Measurements from ENCODE around the gene LAMA1.

LAMA1 gene

GRCh38 chr18:7082671-7083070 is 34.9 kb downstream of the LAMA1 start:
- DNase-seq (ENCODE audit: extremely low read depth, low read depth): no peak
- TF ChIP-seq CTCF (IDR thresholded peaks at IDR 0.05; ENCODE audit: low read depth, low read length): no peak

GRCh38 chr18:7079231-7079630 is 38.4 kb downstream of the LAMA1 start:
- TF ChIP-seq CTCF (IDR thresholded peaks at IDR 0.05; ENCODE audit: low read depth, low read length): no peak
- no peak for DNase-seq (ENCODE audit: extremely low read depth, low read depth)

- TF ChIP-seq CTCF (IDR thresholded peaks at IDR 0.05; ENCODE audit: low read depth, low read length): no peak
- DNase-seq (ENCODE audit: extremely low read depth, low read depth): no peak
Measured at GRCh38 chr18:7072593-7072992, 45.0 kb downstream of the LAMA1 start.

- no peak for TF ChIP-seq CTCF (IDR thresholded peaks at IDR 0.05; ENCODE audit: low read depth, low read length)
Measured at GRCh38 chr18:7071600-7071999, 46.0 kb downstream of the LAMA1 start.

GRCh38 chr18:7070466-7070865 is 47.1 kb downstream of the LAMA1 start:
- no peak for TF ChIP-seq CTCF (IDR thresholded peaks at IDR 0.05; ENCODE audit: low read depth, low read length)

More at GRCh38 chr18:7071600-7071999, 46.0 kb downstream of the LAMA1 start:
- DNase-seq (ENCODE audit: extremely low read depth, low read depth): no peak

GRCh38 chr18:7068871-7069590 is 48.6 kb downstream of the LAMA1 start:
- DNase-seq (ENCODE audit: extremely low read depth, low read depth): no peak
- no peak for TF ChIP-seq CTCF (IDR thresholded peaks at IDR 0.05; ENCODE audit: low read depth, low read length)

More at GRCh38 chr18:7070466-7070865, 47.1 kb downstream of the LAMA1 start:
- no peak for DNase-seq (ENCODE audit: extremely low read depth, low read depth)

GRCh38 chr18:7066965-7067555 is 50.5 kb downstream of the LAMA1 start:
- TF ChIP-seq CTCF (IDR thresholded peaks at IDR 0.05; ENCODE audit: low read depth, low read length): no peak
- DNase-seq (ENCODE audit: extremely low read depth, low read depth): no peak
